Psoas muscle (tissue), 8 donors: Measurements from ENCODE around the gene C12orf57. TPM values are rescaled to one million over a fixed set of nuclear protein-coding genes. Genes with fewer than 3 reads are reported as not detected.

Experiments
- ATAC-seq, 4 donors: fragments of 200-7000 bp; cut with Tn5 transposase; one replicate each; pipeline ENCODE4 v1.9.1; 2020; ENCODE audit warnings: moderate library complexity in 3 of 4, mild to moderate bottlenecking in 2 of 4
- DNase-seq, 2 donors: peaks; one replicate each; pipeline ENCODE4 v3.0.0-alpha.2; 2020
- H3K27ac ChIP-seq: fragments of 200-600 bp; one replicate; pipeline ENCODE4 v1.8.0; 2022
- H3K27me3 ChIP-seq, 3 donors: fragments of 200-600 bp in 1 of 3; one replicate each; pipeline versions ENCODE4 v1.6.1 to v1.8.0; 2013 to 2022; ENCODE audit warnings: low read length in 2 of 3, mild to moderate bottlenecking in 2 of 3, moderate library complexity in 1 of 3; ENCODE audit not compliant: insufficient read depth in 3 of 3
- H3K36me3 ChIP-seq, 2 donors: fragments of 200-600 bp in 1 of 2; one replicate each; pipeline versions ENCODE4 v1.6.1 to v1.8.0; 2013 to 2022; ENCODE audit warnings: low read depth in 1 of 2, mild to moderate bottlenecking in 1 of 2, moderate library complexity in 1 of 2; ENCODE audit not compliant: insufficient read depth in 1 of 2
- H3K4me1 ChIP-seq: fragments of 200-600 bp; one replicate; pipeline ENCODE4 v1.8.0; 2022
- H3K4me3 ChIP-seq: fragments of 200-600 bp; one replicate; pipeline ENCODE4 v1.8.0; 2022; ENCODE audit warnings: mild to moderate bottlenecking
- H3K9me3 ChIP-seq: fragments of 200-600 bp; one replicate; pipeline ENCODE4 v1.8.0; 2022
- CTCF ChIP-seq: fragments of 200-600 bp; IDR thresholded peaks from one replicate; pipeline ENCODE4 v1.8.0; 2022; ENCODE audit warnings: antibody characterized with exemption
- WGBS, 3 donors: extraction: QIAGEN DNeasy Blood & Tissue Kit; methylation state at CpG; one replicate each; pipeline versions ENCODE4 v1.1.6 to v1.1.7; 2013; 5-methylcytosine and 5-hydroxymethylcytosine counted together
- intact Hi-C, 2 donors: fragments of 100-400 bp; cut with DNase I; formaldehyde crosslinking; loops; one replicate each; pipeline versions ENCODE4 v1.11.0 to v1.14.2; 2022
- polyA plus RNA-seq, 3 donors: library from polyadenylated mRNA; stranded (reverse); fragments of 200-250 nt; gene quantifications; one replicate each; pipeline ENCODE4 v1.2.3, GENCODE V29; 2013
- total RNA-seq, 4 donors: library from RNA; stranded (reverse); fragmentation: NEBNext Ultra II Directional in 2 of 4; extraction: Animal tissue kit (Norgen Biotek cat#: 25700) in 2 of 4; gene quantifications; one replicate each; pipeline versions ENCODE4 v1.2.1 to v1.2.4, GENCODE V29; 2021 to 2023
- donor health status: healthy with polysubstance abuse.
- donor health status: DM: no; HTN: no; CAD: no; lungs with moderate emphysema.
- donor health status: Bipolar disorder and iron deficiency.
- donor health status: healthy.
- donor health status: DM: yes; HTN: yes; CAD: no.
- donor health status: DM: no; HTN: no; CAD: no.
- donor health status: DM: no; HTN: no; CAD: no.
- donor health status: DM: yes; HTN: yes; CAD: no.

Gene C12orf57
- total and polyA plus RNA-seq, 7 donors: 80.4 to 269 (median 110) TPM

GRCh38 chr12:6965714-6966113 is 21.9 kb downstream of the C12orf57 start:
- H3K4me3 ChIP-seq: no peak overlapping the region
- intact Hi-C loops: loop anchor here in 1 of 2 donors (5.0 kb wide), 1 partner anchor 52 kb away; the partner anchor contains the start of gene LPCAT3
- no peak for TF ChIP-seq CTCF
- H3K27me3 ChIP-seq: no peaks in the 10 kb centered on the region
- 75 to 80% (median 78%) methylated on average over 4 of the region's 4 CpGs for WGBS, 3 donors
- DNase-seq (no peak), ATAC-seq (no peak)
- no peaks in the 10 kb centered on the region for H3K9me3 ChIP-seq
- H3K4me1 ChIP-seq: peaks cover 29% of the 10 kb centered on the region
- peaks cover 18 to 47% of the 10 kb centered on the region in 2 donors for H3K36me3 ChIP-seq
- peak overlapping the region; percentile 85 for H3K27ac ChIP-seq

GRCh38 chr12:6966351-6966750 is 22.5 kb downstream of the C12orf57 start:
- Histone ChIP-seq H3K9me3 (no peaks in the 10 kb centered on the region), H3K27me3 (no peaks in the 10 kb centered on the region), H3K27ac (no peak overlapping the region), H3K4me1 (peaks cover 24% of the 10 kb centered on the region), H3K36me3 (peaks cover 18 to 47% of the 10 kb centered on the region in 2 donors), H3K4me3 (no peak overlapping the region)
- WGBS, 3 donors: 84 to 85% (median 84%) methylated on average over 7 of the region's 7 CpGs
- no peak for TF ChIP-seq CTCF
- intact Hi-C loops: loop anchor here in 1 of 2 donors (5.0 kb wide), 1 partner anchor 51 kb away; the partner anchor contains the start of gene LPCAT3
- no peak for ATAC-seq
- no peak for DNase-seq

- ATAC-seq (no peak), DNase-seq (no peak)
- Histone ChIP-seq H3K4me1 (peaks cover 32% of the 10 kb centered on the region), H3K27me3 (no peaks in the 10 kb centered on the region), H3K36me3 (peaks cover 18 to 47% of the 10 kb centered on the region in 2 donors), H3K9me3 (no peaks in the 10 kb centered on the region), H3K4me3 (no peak overlapping the region), H3K27ac (no peak overlapping the region)
- TF ChIP-seq CTCF: no peak
- 86 to 91% (median 90%) methylated on average over 10 of the region's 10 CpGs for WGBS, 3 donors
- intact Hi-C loops: loop anchor here in 1 of 2 donors (5.0 kb wide), 1 partner anchor 50 kb away; the partner anchor contains the start of gene LPCAT3
These were observed 23.9 kb downstream of the C12orf57 start for GRCh38 chr12:6967651-6968100.

GRCh38 chr12:6968426-6968825 is 24.6 kb downstream of the C12orf57 start:
- 82 to 92% (median 83%) methylated on average over 9 of the region's 9 CpGs for WGBS, 3 donors

More at GRCh38 chr12:6968426-6968825, 24.6 kb downstream of the C12orf57 start:
- no peak overlapping the region for H3K27ac ChIP-seq
- peak overlapping the region; percentile 90 for H3K4me3 ChIP-seq
- peaks cover 36% of the 10 kb centered on the region for H3K4me1 ChIP-seq
- DNase-seq (no peak), ATAC-seq (no peak)
- TF ChIP-seq CTCF: no peak
- no peaks in the 10 kb centered on the region for H3K9me3 ChIP-seq
- peaks cover 18 to 47% of the 10 kb centered on the region in 2 donors for H3K36me3 ChIP-seq
- H3K27me3 ChIP-seq: no peaks in the 10 kb centered on the region
- intact Hi-C loops: loop anchor here in 1 of 2 donors (5.0 kb wide), 1 partner anchor 49 kb away; the partner anchor contains the start of gene LPCAT3
